HTR-8/SVneo (cell line): Measurements from ENCODE around the gene PHTF2.

ENCODE experiments used
- DNase-seq: peaks from one replicate; pipeline ENCODE4 v3.0.0; 2011; ENCODE audit warnings: low spot score, mixed read lengths; ENCODE audit not compliant: insufficient read length
- FAIRE-seq: peaks from 2 replicates; lab custom pipeline; 2011; peaks lifted over from hg19 to GRCh38; lab: Jason Lieb, UNC

Gene PHTF2

GRCh38 chr7:77791336-77791735, 7.2 kb upstream of the PHTF2 start:
- FAIRE-seq (no peak), DNase-seq (no peak)

GRCh38 chr7:77791956-77792355, 6.6 kb upstream of the PHTF2 start:
- DNase-seq: no peak
- no peak for FAIRE-seq

- no peak for FAIRE-seq
These were observed 4.6 kb upstream of the PHTF2 start for GRCh38 chr7:77794000-77794399.

GRCh38 chr7:77796109-77796508, 2.5 kb upstream of the PHTF2 start:
- no peak for FAIRE-seq

More at GRCh38 chr7:77794000-77794399, 4.6 kb upstream of the PHTF2 start:
- DNase-seq: no peak

GRCh38 chr7:77796960-77797359, 1.6 kb upstream of the PHTF2 start:
- DNase-seq (no peak), FAIRE-seq (no peak)

More at GRCh38 chr7:77796109-77796508, 2.5 kb upstream of the PHTF2 start:
- no peak for DNase-seq

GRCh38 chr7:77797734-77798393, 709 bp upstream of the PHTF2 start:
- DNase-seq (no peak), FAIRE-seq (no peak)

GRCh38 chr7:77799078-77799964, 748 bp downstream of the PHTF2 start:
- FAIRE-seq (no peak), DNase-seq (no peak)

GRCh38 chr7:77800158-77800557, 1.6 kb downstream of the PHTF2 start:
- DNase-seq: no peak
- no peak for FAIRE-seq

GRCh38 chr7:77800730-77801129, 2.2 kb downstream of the PHTF2 start:
- DNase-seq (no peak), FAIRE-seq (no peak)

- FAIRE-seq: no peak
- DNase-seq: no peak
These were observed 4.2 kb downstream of the PHTF2 start for GRCh38 chr7:77802557-77803405.

GRCh38 chr7:77806425-77806824, 7.9 kb downstream of the PHTF2 start:
- no peak for FAIRE-seq
- no peak for DNase-seq

- DNase-seq (no peak), FAIRE-seq (no peak)
These were observed 9.9 kb downstream of the PHTF2 start for GRCh38 chr7:77808517-77808916.

- DNase-seq (no peak), FAIRE-seq (no peak)
These were observed 13.1 kb downstream of the PHTF2 start for GRCh38 chr7:77811516-77812289.

GRCh38 chr7:77812290-77812685, 13.7 kb downstream of the PHTF2 start:
- no peak for DNase-seq
- no peak for FAIRE-seq

- FAIRE-seq: no peak
- no peak for DNase-seq
These were observed 14.6 kb downstream of the PHTF2 start for GRCh38 chr7:77813180-77813579.

GRCh38 chr7:77819021-77819420, 20.4 kb downstream of the PHTF2 start:
- DNase-seq (no peak), FAIRE-seq (no peak)

- FAIRE-seq (no peak), DNase-seq (no peak)
These were observed 22.4 kb downstream of the PHTF2 start for GRCh38 chr7:77820967-77821366.

GRCh38 chr7:77822269-77822668, 23.7 kb downstream of the PHTF2 start:
- DNase-seq (no peak), FAIRE-seq (no peak)

GRCh38 chr7:77823787-77824186, 25.2 kb downstream of the PHTF2 start:
- FAIRE-seq: no peak
- DNase-seq: no peak

- no peak for DNase-seq
These were observed 26.1 kb downstream of the PHTF2 start for GRCh38 chr7:77824636-77825035.

More at GRCh38 chr7:77824636-77825035, 26.1 kb downstream of the PHTF2 start:
- FAIRE-seq: no peak
